Chondrocyte (in vitro differentiated cells): ENCODE data around the gene MYH14. TPM values are rescaled to one million over a fixed set of nuclear protein-coding genes. Genes with fewer than 3 reads are reported as not detected.

ENCODE experiments used
- DNase-seq: peaks from one replicate; pipeline ENCODE4 v3.0.0; 2021; ENCODE audit warnings: mixed read lengths, low spot score
- H3K27ac Mint-ChIP-seq: one replicate; pipeline ENCODE4 v1.8.0; 2021; ENCODE audit warnings: mild to moderate bottlenecking, moderate library complexity, mixed read lengths; ENCODE audit not compliant: unreplicated experiment
- H3K27me3 Mint-ChIP-seq: 2 replicates; pipeline ENCODE4 v1.8.0; 2021; ENCODE audit warnings: low read depth, mixed read lengths
- H3K36me3 Mint-ChIP-seq: 2 replicates; pipeline ENCODE4 v1.8.0; 2021; ENCODE audit warnings: low read depth, mixed read lengths
- H3K4me1 Mint-ChIP-seq: 2 replicates; pipeline ENCODE4 v1.8.0; 2021; ENCODE audit warnings: low read depth, mild to moderate bottlenecking, mixed read lengths
- H3K4me3 Mint-ChIP-seq: one replicate; pipeline ENCODE4 v1.8.0; 2021; ENCODE audit warnings: mild to moderate bottlenecking, moderate library complexity, mixed read lengths; ENCODE audit not compliant: unreplicated experiment
- H3K9me3 Mint-ChIP-seq: 2 replicates; pipeline ENCODE4 v1.8.0; 2021; ENCODE audit warnings: low read depth, mixed read lengths
- CTCF ChIP-seq: fragments of 200-600 bp; sonication (generic); IDR thresholded peaks from 2 replicates; pipeline ENCODE4 v1.5.0; 2021; ENCODE audit warnings: antibody characterized with exemption, mild to moderate bottlenecking, moderate library complexity
- total RNA-seq: library from RNA; stranded (reverse); gene quantifications from 3 replicates; pipeline ENCODE4 v1.2.1, GENCODE V29; 2021

Gene MYH14
- total RNA-seq, 1 donor from 2014 or later = 10.2 TPM

- Mint-ChIP-seq H3K27me3 (peaks cover 16% of the 10 kb centered on the region), H3K4me1 (no peaks in the 10 kb centered on the region), H3K9me3 (no peaks in the 10 kb centered on the region), H3K4me3 (no peak overlapping the region), H3K36me3 (no peaks in the 10 kb centered on the region), H3K27ac (no peak overlapping the region)
- no peak for DNase-seq
- TF ChIP-seq CTCF = no peak
These were observed 12.2 kb upstream of the MYH14 start for GRCh38 chr19:50191216-50191615.

GRCh38 chr19:50192463-50193211 is 10.8 kb upstream of the MYH14 start:
- no peaks in the 10 kb centered on the region for H3K4me1 Mint-ChIP-seq
- TF ChIP-seq CTCF = no peak
- H3K36me3 Mint-ChIP-seq = no peaks in the 10 kb centered on the region
- H3K9me3 Mint-ChIP-seq = no peaks in the 10 kb centered on the region
- no peak overlapping the region for H3K4me3 Mint-ChIP-seq
- DNase-seq = no peak
- no peak overlapping the region for H3K27ac Mint-ChIP-seq
- peaks cover 16% of the 10 kb centered on the region for H3K27me3 Mint-ChIP-seq

- H3K4me3 Mint-ChIP-seq = no peak overlapping the region
- H3K36me3 Mint-ChIP-seq = no peaks in the 10 kb centered on the region
- H3K27me3 Mint-ChIP-seq = peaks cover 10% of the 10 kb centered on the region
- H3K27ac Mint-ChIP-seq = no peak overlapping the region
- TF ChIP-seq CTCF = no peak
- H3K9me3 Mint-ChIP-seq = no peaks in the 10 kb centered on the region
- peak; percentile 8 for DNase-seq
- H3K4me1 Mint-ChIP-seq = peaks cover 8% of the 10 kb centered on the region
These were observed 8.2 kb upstream of the MYH14 start for GRCh38 chr19:50195224-50195623.

- H3K4me3 Mint-ChIP-seq = no peak overlapping the region
- no peaks in the 10 kb centered on the region for H3K36me3 Mint-ChIP-seq
- peaks cover 8% of the 10 kb centered on the region for H3K4me1 Mint-ChIP-seq
- no peak for DNase-seq
- peaks cover 12% of the 10 kb centered on the region for H3K27me3 Mint-ChIP-seq
- no peaks in the 10 kb centered on the region for H3K9me3 Mint-ChIP-seq
- TF ChIP-seq CTCF = no peak
- H3K27ac Mint-ChIP-seq = no peak overlapping the region
These were observed 7.0 kb upstream of the MYH14 start for GRCh38 chr19:50196322-50196932.

- H3K9me3 Mint-ChIP-seq = no peaks in the 10 kb centered on the region
- H3K36me3 Mint-ChIP-seq = no peaks in the 10 kb centered on the region
- H3K4me3 Mint-ChIP-seq = no peak overlapping the region
- H3K27me3 Mint-ChIP-seq = peaks cover 20% of the 10 kb centered on the region
- H3K27ac Mint-ChIP-seq = no peak overlapping the region
- TF ChIP-seq CTCF = no peak
- H3K4me1 Mint-ChIP-seq = peaks cover 8% of the 10 kb centered on the region
- DNase-seq = peak; percentile 8
These were observed 6.1 kb upstream of the MYH14 start for GRCh38 chr19:50197348-50197747.
